ENCODE data around the gene SLC8A3.

SLC8A3 gene

GRCh38 chr14:69996216-69996615 lies 192.5 kb downstream of the SLC8A3 start:
- DNase-seq (ENCODE audit: low read depth) = no peak

Measured in HS-27A (cell line).